HG02642 (cell line): ENCODE measurements around the gene PMP22.
"Not testable (repeated sequence)": the region's sequence is repeated elsewhere in the genome, so short reads cannot be mapped to it uniquely, and the experiment has no call there.

Experiments used
- ATAC-seq: cut with Tn5 transposase; IDR thresholded peaks from one replicate; pipeline ENCODE4 v1.9.1; 2021; ENCODE audit warnings: mild to moderate bottlenecking; ENCODE audit not compliant: unreplicated experiment, poor library complexity

The PMP22 gene

DNA sequence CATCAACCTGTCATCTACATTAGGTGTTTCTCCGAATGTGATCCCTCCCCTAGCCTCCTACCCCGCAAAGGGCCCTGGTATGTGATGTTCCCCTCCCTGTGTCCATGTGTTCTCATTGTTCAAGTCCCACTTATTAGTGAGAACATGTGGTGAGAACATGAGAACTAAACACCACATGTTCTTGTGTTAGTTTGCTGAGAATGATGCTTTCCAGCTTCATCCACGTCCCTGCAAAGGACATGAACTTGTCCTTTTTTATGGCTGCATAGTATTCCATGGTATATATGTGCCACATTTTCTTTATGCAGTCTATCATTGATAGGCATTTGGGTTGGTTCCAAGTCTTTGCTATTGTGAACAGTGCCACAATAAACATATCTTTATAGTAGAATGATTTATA is 43.3 kb downstream of the PMP22 start:
- not testable (repeated sequence) for ATAC-seq

DNA sequence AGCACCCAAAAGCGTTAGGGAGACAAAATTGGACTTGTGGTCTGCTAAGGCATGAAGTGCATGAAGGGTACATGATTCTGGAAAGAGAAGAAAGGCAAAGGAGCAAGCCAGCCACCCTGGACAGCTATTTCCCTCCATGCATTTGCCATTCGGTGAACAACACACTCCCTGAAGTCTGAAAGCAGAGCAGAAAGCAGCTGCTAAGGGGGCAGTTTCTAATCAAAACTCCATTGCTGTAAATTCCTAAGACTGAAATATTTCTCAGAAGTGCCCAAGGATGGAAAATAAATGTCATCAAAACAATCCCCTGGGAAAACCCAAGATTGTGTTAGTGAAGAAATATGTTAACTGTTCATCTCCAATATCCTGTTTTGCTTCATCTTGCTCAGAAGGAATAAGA is 44.3 kb downstream of the PMP22 start:
- no peak for ATAC-seq

DNA sequence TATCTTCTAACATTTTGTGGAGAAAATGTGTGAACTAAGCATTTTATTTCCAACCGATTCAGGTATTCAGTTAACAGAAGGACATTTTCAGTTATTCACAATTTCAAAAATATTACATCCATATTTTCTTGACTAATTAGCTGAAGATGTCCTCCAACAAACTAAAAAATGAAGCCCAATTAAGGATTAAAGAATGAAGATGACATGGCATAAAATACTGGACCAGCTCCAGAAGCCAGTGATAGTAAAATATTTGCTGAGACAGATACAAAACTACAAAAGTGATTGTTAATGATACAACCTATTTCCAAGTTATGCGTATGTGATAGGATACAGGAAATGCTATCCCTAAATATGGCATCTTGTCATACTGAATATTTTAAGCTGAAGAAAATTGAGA is 48.6 kb downstream of the PMP22 start:
- no peak for ATAC-seq

DNA sequence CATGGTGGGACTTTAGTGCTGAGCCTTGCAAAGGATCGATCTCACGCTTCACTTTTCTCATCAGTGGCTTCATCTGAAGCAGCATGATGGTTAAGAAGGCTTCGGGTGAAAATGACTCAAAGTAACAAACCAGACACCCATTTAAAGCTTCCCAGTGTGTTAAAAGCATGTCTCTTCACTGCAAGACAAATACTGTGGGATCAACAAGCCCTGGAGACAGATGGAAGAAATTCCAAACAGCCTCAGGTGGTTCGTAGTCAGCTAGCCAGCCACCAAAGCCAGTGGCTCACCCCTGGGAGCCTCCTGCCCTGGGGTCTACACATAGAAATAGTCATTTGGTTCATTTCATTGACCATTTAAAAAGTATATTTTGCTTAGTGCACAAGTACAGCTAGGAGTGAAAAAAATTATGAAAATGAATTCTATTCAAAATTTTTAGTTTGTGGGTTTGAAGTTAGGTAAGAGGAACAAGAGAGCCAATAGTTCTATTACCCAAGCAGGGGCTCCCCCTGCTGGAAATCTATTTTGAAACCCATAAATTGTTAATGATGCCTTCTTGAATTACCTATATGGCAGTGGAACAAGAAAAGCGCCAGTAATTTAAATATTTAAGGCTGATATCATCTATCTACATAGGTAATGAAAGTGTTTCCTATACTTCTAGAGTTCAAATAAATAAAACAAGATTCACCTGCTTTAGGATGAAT is 51.6 kb downstream of the PMP22 start:
- no peak for ATAC-seq

DNA sequence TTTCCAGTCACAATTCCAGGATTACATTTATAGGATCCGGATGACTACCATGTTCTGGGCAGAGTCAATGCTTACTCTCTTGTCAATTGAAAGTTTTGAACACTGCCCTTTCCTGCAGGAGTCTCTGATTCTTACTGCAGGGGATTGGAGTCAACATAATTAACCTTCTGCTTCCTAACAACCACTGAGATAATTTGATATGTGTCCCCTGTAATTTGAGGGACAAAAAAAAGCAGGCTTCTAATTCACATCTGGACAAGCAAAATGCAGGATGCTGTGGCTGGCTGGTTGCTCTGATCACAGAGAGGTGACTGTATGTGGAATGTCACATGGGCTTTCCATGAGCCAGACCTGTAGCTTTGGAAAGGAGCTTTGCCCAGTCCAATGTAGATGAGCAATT is 54.9 kb downstream of the PMP22 start:
- ATAC-seq = no peak

DNA sequence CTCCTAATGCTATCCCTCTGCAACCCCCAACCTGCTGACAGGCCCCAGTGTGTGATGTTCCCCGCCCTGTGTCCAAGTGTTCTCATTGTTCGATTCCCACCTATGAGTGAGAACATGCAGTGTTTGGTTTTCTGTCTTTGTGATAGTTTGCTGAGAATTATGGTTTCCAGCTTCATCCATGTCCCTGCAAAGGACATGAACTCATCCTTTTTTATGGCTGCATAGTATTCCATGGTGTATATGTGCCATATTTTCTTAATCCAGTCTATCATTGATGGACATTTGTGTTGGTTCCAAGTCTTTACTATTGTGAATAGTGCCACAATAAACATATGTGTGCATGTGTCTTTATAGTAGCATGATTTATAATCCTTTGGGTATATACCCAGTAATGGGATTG is 62.1 kb downstream of the PMP22 start:
- not testable (repeated sequence) for ATAC-seq

DNA sequence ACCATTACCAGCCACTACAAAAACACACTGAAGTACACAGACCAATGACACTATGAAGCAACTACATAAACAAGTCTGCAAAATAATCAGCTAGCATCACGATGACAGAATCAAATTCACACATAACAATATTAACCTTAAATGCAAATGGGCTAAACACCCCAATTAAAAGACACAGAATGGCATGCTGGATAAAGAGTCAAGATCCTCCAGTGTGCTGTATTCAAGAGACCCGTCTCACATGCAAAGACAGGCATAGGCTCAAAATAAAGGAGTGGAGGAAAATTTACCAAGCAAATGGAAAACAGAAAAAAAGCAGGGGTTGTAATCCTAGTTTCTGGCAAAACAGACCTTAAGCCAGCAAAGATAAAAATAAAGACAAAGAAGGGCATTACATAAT is 64.6 kb downstream of the PMP22 start:
- not testable (repeated sequence) for ATAC-seq

DNA sequence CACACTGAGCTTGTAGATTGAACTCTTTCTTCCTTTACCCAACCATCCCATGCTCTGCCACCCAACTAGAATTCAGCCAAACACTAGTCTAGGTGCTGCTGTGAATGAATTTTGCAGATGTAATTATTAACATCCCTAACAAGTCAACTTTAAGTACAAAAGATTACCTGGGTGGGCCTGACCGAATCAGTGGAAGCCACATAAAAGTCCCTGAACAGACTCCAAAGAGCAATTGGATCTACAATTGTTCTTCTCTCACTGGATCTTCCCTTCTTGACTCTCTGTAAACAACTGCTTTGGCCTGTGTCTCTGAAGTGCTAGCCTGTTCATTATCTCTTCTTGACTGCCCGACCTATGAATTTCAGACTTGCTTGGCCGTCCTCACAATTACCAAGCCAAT is 67.9 kb downstream of the PMP22 start:
- ATAC-seq = no peak

DNA sequence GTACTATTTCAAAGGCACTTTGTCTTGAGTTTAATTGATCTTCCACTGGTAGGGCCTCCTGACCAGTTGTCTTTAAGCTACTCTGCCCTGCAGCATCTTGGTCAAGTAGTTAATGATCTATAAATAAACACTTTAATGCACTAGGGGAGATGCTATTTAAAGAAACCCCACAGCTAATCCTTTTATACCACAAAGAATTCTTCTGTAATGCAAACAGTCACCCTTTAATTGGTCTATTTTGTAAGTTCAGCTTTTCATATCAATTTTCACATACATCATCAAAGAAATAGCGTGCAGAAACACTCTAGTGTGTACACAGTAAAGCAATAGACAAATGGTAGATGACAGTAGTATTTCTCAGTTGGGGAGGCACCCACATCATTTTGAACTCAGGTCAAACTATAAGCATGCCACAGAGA is 70.3 kb downstream of the PMP22 start:
- no peak for ATAC-seq

DNA sequence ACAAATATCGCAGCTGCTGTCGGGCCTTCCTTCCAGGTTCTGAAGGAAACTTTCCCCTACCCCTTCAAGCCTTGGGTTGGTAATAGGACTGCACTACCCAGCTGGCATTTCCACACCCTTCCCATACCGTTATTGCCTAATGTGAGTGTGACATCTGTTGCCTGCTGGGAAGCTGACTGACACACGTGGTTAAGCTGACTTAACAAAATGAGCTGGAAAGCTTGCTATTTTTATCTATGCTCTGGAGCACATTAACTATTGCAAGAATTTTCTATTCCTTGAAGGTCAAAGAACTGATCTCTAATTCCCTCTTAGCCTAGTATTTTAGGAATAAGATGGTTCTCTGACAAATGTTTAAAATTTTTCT is 79.5 kb downstream of the PMP22 start:
- no peak for ATAC-seq

DNA sequence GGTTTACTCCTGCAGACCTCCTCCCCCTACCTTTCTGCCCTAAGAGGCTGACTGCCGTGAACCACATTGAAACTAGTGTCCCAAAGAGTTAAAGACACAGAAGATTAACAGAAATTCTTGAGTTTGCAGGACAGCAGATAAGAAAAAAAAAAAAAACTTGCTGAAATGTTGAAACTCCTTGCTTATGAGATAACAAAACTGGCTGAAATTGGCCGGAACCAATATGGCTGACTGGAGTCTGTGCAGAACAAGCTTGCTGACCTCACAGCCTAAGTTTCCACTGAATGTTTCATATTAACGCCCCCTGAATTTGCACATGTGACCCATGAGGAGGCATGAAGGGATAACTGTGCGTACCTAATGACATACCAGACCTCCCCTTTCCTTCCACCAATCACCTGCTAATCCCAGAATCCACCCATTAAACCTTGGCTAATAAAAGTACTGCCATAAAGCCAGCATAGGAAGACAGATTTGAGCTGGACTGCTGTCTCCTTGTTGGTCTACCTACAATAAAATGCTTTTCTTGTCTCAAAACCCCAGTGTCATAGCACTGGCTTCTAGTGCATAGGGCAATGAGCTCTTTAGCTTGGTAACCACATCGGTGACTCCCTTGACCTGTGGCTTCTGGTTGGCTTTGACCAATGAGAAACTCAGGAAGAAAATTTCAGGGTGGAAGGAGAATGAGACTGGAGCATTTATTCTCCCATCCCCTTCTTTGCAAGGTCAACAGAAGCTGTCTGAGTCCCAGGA is 80.1 kb downstream of the PMP22 start:
- ATAC-seq = no peak

DNA sequence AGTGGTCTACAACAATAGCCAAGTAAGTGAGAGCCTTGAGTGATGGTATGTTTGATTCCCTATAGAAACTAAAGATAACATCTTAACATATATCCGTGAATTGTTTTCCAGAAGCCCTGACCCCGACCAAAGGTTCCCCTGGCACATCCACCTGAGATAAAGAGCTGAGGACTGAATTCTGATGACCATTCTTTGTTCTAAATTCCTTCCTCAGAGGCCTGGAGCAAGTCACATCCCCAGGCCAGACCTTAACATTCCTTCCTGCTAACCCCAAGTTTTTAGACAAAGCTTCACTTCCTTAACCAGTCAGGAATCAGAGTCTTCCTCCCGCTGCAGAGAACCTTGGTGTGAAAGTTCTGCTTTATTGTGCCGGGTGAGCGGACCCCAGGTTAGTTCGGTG is 83.3 kb downstream of the PMP22 start:
- ATAC-seq = no peak

DNA sequence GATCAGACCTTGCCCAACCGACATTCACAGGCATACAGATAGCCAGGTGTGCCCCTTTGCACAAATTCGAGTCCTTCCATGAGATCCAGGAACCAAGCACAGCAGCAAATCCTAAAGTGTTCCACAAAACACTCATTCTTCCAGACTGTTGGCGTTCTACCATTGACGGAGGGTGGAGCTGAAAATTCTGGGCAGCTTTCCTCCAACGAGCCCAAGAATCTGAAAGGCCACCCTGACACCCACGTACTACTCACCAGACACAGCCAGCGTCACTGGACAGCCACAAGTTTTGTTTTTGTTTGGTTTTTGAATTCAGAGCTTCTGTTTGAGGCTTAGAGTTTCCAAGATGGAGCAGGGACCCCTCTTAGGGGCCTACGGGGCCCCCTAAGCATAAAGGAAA is 83.8 kb downstream of the PMP22 start:
- ATAC-seq = no peak

DNA sequence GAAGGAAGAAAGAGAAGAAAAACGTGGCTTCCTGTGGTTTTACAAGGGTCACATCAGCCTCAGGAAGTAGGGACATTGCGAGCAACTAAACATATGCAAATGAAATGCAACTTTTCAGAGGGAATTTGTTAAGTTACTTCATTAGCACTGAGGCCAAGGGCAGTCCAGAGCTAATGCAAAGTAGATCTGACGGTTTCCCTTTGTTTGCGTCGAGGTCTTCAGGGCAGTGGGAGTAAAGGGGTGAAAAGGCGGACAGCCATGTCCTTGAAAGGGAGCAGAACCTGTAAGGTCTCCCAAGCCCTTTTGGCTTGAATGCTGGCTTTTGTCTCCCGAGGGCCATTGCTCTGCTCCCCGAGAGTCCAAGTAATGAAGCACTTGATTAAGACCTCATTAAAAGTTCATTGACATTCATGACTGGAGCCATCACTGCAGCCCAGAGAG is 85.0 kb downstream of the PMP22 start:
- ATAC-seq = no peak
